ENCODE data around the gene CLMN. TPM values are rescaled to one million over a fixed set of nuclear protein-coding genes. Genes with fewer than 3 reads are reported as not detected.
A peak's percentile ranks its signal among the peaks of the same experiment; 100 is the strongest.

CLMN gene
- total RNA-seq, 4 donors from 2014 or later, result 3.8 to 10.0 (median 5.3) TPM

- peaks cover 14% of the 10 kb centered on the region for H3K27me3 ChIP-seq
- 97 to 100% methylated on average over 1 to 3 of the region's 9 CpGs for WGBS, 2 donors (ENCODE audit: low coverage in 1 of 2)
- H3K27ac ChIP-seq, result peak overlapping the region in 1 of 4 donors; percentile 34
These were observed 24.7 kb downstream of the CLMN start for GRCh38 chr14:95294834-95295599.

GRCh38 chr14:95294320-95294719 lies 25.4 kb downstream of the CLMN start:
- H3K9me3 ChIP-seq, result peaks cover 0 to 14% (median 0%) of the 10 kb centered on the region in 3 donors
- ATAC-seq, result no peak
- H3K4me1 ChIP-seq, result peaks cover 0 to 22% (median 10%) of the 10 kb centered on the region in 3 donors
- H3K27ac ChIP-seq, result peak overlapping the region in 2 of 4 donors; percentile 9 to 34
- no peak overlapping the region for H3K4me3 ChIP-seq
- H3K36me3 ChIP-seq, result no peaks in the 10 kb centered on the region
- H3K27me3 ChIP-seq, result peaks cover 15% of the 10 kb centered on the region
- TF ChIP-seq CTCF (IDR thresholded peaks at IDR 0.05), result no peak
- no peak for TF ChIP-seq POLR2AphosphoS5 (IDR thresholded peaks at IDR 0.05)
- no peak for TF ChIP-seq EP300 (IDR thresholded peaks at IDR 0.05)
- TF ChIP-seq POLR2A (IDR thresholded peaks at IDR 0.05), result no peak
- WGBS, 2 donors (ENCODE audit: low coverage in 1 of 2), result 75 to 100% methylated on average over 1 to 6 of the region's 7 CpGs

More at GRCh38 chr14:95294834-95295599, 24.7 kb downstream of the CLMN start:
- Histone ChIP-seq H3K4me1 (peaks cover 0 to 27% (median 10%) of the 10 kb centered on the region in 3 donors), H3K9me3 (peaks cover 0 to 14% (median 0%) of the 10 kb centered on the region in 3 donors), H3K4me3 (no peak overlapping the region), H3K36me3 (no peaks in the 10 kb centered on the region)
- TF ChIP-seq CTCF (IDR thresholded peaks at IDR 0.05), result no peak
- TF ChIP-seq POLR2A (IDR thresholded peaks at IDR 0.05), result no peak
- TF ChIP-seq POLR2AphosphoS5 (IDR thresholded peaks at IDR 0.05), result no peak
- no peak for TF ChIP-seq EP300 (IDR thresholded peaks at IDR 0.05)
- no peak for ATAC-seq

GRCh38 chr14:95293449-95293848 lies 26.3 kb downstream of the CLMN start:
- Histone ChIP-seq H3K4me3 (no peak overlapping the region), H3K27ac (peak overlapping the region in 2 of 4 donors; percentile 34 to 41), H3K4me1 (peaks cover 0 to 22% (median 10%) of the 10 kb centered on the region in 3 donors), H3K9me3 (peaks cover 0 to 14% (median 0%) of the 10 kb centered on the region in 3 donors), H3K36me3 (no peaks in the 10 kb centered on the region), H3K27me3 (peaks cover 15% of the 10 kb centered on the region)
- no peak for ATAC-seq
- no peak for TF ChIP-seq POLR2AphosphoS5 (IDR thresholded peaks at IDR 0.05)
- TF ChIP-seq CTCF (IDR thresholded peaks at IDR 0.05), result no peak
- no peak for TF ChIP-seq POLR2A (IDR thresholded peaks at IDR 0.05)
- TF ChIP-seq EP300 (IDR thresholded peaks at IDR 0.05), result no peak
- no CpG with 5 or more reads among the region's 5 CpGs for WGBS, 2 donors (ENCODE audit: low coverage in 1 of 2)

- TF ChIP-seq POLR2AphosphoS5 (IDR thresholded peaks at IDR 0.05) (no peak), POLR2A (IDR thresholded peaks at IDR 0.05) (no peak)
- Histone ChIP-seq H3K27me3 (peaks cover 15% of the 10 kb centered on the region), H3K4me1 (peaks cover 0 to 22% (median 10%) of the 10 kb centered on the region in 3 donors), H3K4me3 (no peak overlapping the region), H3K27ac (peak overlapping the region in 3 of 4 donors; percentile 41 to 69 (median 66)), H3K9me3 (peaks cover 0 to 14% (median 0%) of the 10 kb centered on the region in 3 donors), H3K36me3 (no peaks in the 10 kb centered on the region)
- no peak for ATAC-seq
- 55 to 66% methylated on average over 2 to 7 of the region's 8 CpGs for WGBS, 2 donors (ENCODE audit: low coverage in 1 of 2)
These were observed 26.9 kb downstream of the CLMN start for GRCh38 chr14:95292660-95293425.

- Histone ChIP-seq H3K27ac (peak overlapping the region in 3 of 4 donors; percentile 50 to 69 (median 66)), H3K27me3 (peaks cover 19% of the 10 kb centered on the region), H3K4me3 (no peak overlapping the region), H3K4me1 (peaks cover 0 to 22% (median 10%) of the 10 kb centered on the region in 3 donors), H3K36me3 (no peaks in the 10 kb centered on the region), H3K9me3 (peaks cover 0 to 14% (median 0%) of the 10 kb centered on the region in 3 donors)
- peak; percentile 41 for ATAC-seq
- 38 to 59% methylated on average over 6 of the region's 6 CpGs for WGBS, 2 donors (ENCODE audit: low coverage in 1 of 2)
- TF ChIP-seq EP300 (IDR thresholded peaks at IDR 0.05) (no peak), POLR2AphosphoS5 (IDR thresholded peaks at IDR 0.05) (no peak), CTCF (IDR thresholded peaks at IDR 0.05) (no peak), POLR2A (IDR thresholded peaks at IDR 0.05) (no peak)
These were observed 27.7 kb downstream of the CLMN start for GRCh38 chr14:95291859-95292542.

Data from gastroesophageal sphincter (tissue), 4 donors.